DMS 273 (cell line): ENCODE data around the gene EPB41L3.

Source experiments
- DNase-seq: peaks from one replicate; lab custom pipeline; 2025; ENCODE audit not compliant: unreplicated experiment; lab: John Stamatoyannopoulos, UW

The EPB41L3 gene

GRCh38 chr18:5543773-5544389 is at the start of gene EPB41L3:
EPB41L3 (minus strand) TSS chr18:5543997; CDS start chr18:5489183, 54,814 bp downstream.
- peak; percentile 75 for DNase-seq

GRCh38 chr18:5588529-5588928 is 44.7 kb upstream of the EPB41L3 start:
- DNase-seq, result no peak

GRCh38 chr18:5585653-5586052 is 41.9 kb upstream of the EPB41L3 start:
- DNase-seq, result no peak

GRCh38 chr18:5584746-5585417 is 41.1 kb upstream of the EPB41L3 start:
- DNase-seq, result no peak

- peak; percentile 14 for DNase-seq
Observed at GRCh38 chr18:5582849-5583681, 39.3 kb upstream of the EPB41L3 start.

GRCh38 chr18:5582076-5582475 is 38.3 kb upstream of the EPB41L3 start:
- DNase-seq, result peak; percentile 37

- peak; percentile 10 for DNase-seq
Observed at GRCh38 chr18:5574843-5575242, 31.0 kb upstream of the EPB41L3 start.

- no peak for DNase-seq
Observed at GRCh38 chr18:5571666-5572065, 27.9 kb upstream of the EPB41L3 start.

GRCh38 chr18:5570613-5571012 is 26.8 kb upstream of the EPB41L3 start:
- peak; percentile 65 for DNase-seq

GRCh38 chr18:5568416-5568815 is 24.6 kb upstream of the EPB41L3 start:
- no peak for DNase-seq

- DNase-seq, result no peak
Observed at GRCh38 chr18:5558851-5559250, 15.1 kb upstream of the EPB41L3 start.

- DNase-seq, result no peak
Observed at GRCh38 chr18:5556310-5556974, 12.6 kb upstream of the EPB41L3 start.

GRCh38 chr18:5554629-5555028 is 10.8 kb upstream of the EPB41L3 start:
- no peak for DNase-seq

- DNase-seq, result peak; percentile 75
Observed at GRCh38 chr18:5546660-5547059, 2.9 kb upstream of the EPB41L3 start.

- DNase-seq, result peak; percentile 80
Observed at GRCh38 chr18:5543036-5543680, 639 bp downstream of the EPB41L3 start.

GRCh38 chr18:5542515-5543035 is 1.2 kb downstream of the EPB41L3 start:
- DNase-seq, result peak; percentile 70

- no peak for DNase-seq
Observed at GRCh38 chr18:5541644-5542043, 2.2 kb downstream of the EPB41L3 start.

- no peak for DNase-seq
Observed at GRCh38 chr18:5539391-5539790, 4.4 kb downstream of the EPB41L3 start.

- DNase-seq, result no peak
Observed at GRCh38 chr18:5538544-5538943, 5.3 kb downstream of the EPB41L3 start.

- DNase-seq, result no peak
Observed at GRCh38 chr18:5537860-5538259, 5.9 kb downstream of the EPB41L3 start.

GRCh38 chr18:5534845-5535244 is 9.0 kb downstream of the EPB41L3 start:
- no peak for DNase-seq
